ENCODE results near the gene HELQ.
A peak's percentile ranks its signal among the peaks of the same experiment; 100 is the strongest.

HELQ gene

GRCh38 chr4:83371936-83372335 lies 83.7 kb downstream of the HELQ start:
- no peak for DNase-seq (ENCODE audit: low spot score)

GRCh38 chr4:83371235-83371634 lies 84.4 kb downstream of the HELQ start:
- TF ChIP-seq CTCF (IDR thresholded peaks at IDR 0.05; ENCODE audit: poor library complexity, severe bottlenecking), result no peak
- H3K9me3 ChIP-seq (ENCODE audit: severe bottlenecking), result no peaks in the 10 kb centered on the region
- H3K27ac ChIP-seq (ENCODE audit: poor library complexity, severe bottlenecking), result no peak overlapping the region
- DNase-seq (ENCODE audit: low spot score) (no peak), ATAC-seq (ENCODE audit: low read depth) (no peak)
- no peaks in the 10 kb centered on the region for H3K36me3 ChIP-seq (ENCODE audit: low read depth)
- no peaks in the 10 kb centered on the region for H3K4me1 ChIP-seq (ENCODE audit: insufficient read depth, poor library complexity, severe bottlenecking)
- no peak overlapping the region for H3K4me3 ChIP-seq (ENCODE audit: severe bottlenecking)
- no peaks in the 10 kb centered on the region for H3K27me3 ChIP-seq (ENCODE audit: insufficient read depth, poor library complexity, severe bottlenecking)

More at GRCh38 chr4:83371936-83372335, 83.7 kb downstream of the HELQ start:
- Histone ChIP-seq H3K4me3 (ENCODE audit: severe bottlenecking) (no peak overlapping the region), H3K4me1 (ENCODE audit: insufficient read depth, poor library complexity, severe bottlenecking) (no peaks in the 10 kb centered on the region), H3K9me3 (ENCODE audit: severe bottlenecking) (no peaks in the 10 kb centered on the region), H3K36me3 (ENCODE audit: low read depth) (no peaks in the 10 kb centered on the region), H3K27me3 (ENCODE audit: insufficient read depth, poor library complexity, severe bottlenecking) (no peaks in the 10 kb centered on the region), H3K27ac (ENCODE audit: poor library complexity, severe bottlenecking) (no peak overlapping the region)
- no peak for ATAC-seq (ENCODE audit: low read depth)
- TF ChIP-seq CTCF (IDR thresholded peaks at IDR 0.05; ENCODE audit: poor library complexity, severe bottlenecking), result no peak

- Histone ChIP-seq H3K9me3 (ENCODE audit: severe bottlenecking) (no peaks in the 10 kb centered on the region), H3K4me1 (ENCODE audit: insufficient read depth, poor library complexity, severe bottlenecking) (no peaks in the 10 kb centered on the region), H3K27ac (ENCODE audit: poor library complexity, severe bottlenecking) (no peak overlapping the region), H3K27me3 (ENCODE audit: insufficient read depth, poor library complexity, severe bottlenecking) (no peaks in the 10 kb centered on the region), H3K4me3 (ENCODE audit: severe bottlenecking) (no peak overlapping the region), H3K36me3 (ENCODE audit: low read depth) (no peaks in the 10 kb centered on the region)
- no peak; the same call in 2 of the 3 replicates for ATAC-seq (ENCODE audit: low read depth)
- TF ChIP-seq CTCF (IDR thresholded peaks at IDR 0.05; ENCODE audit: poor library complexity, severe bottlenecking), result no peak
- no peak for DNase-seq (ENCODE audit: low spot score)
Measured at GRCh38 chr4:83370640-83370906, 85.0 kb downstream of the HELQ start.

GRCh38 chr4:83369831-83370639 lies 85.6 kb downstream of the HELQ start:
- Histone ChIP-seq H3K27ac (ENCODE audit: poor library complexity, severe bottlenecking) (no peak overlapping the region), H3K27me3 (ENCODE audit: insufficient read depth, poor library complexity, severe bottlenecking) (no peaks in the 10 kb centered on the region), H3K4me3 (ENCODE audit: severe bottlenecking) (no peak overlapping the region), H3K4me1 (ENCODE audit: insufficient read depth, poor library complexity, severe bottlenecking) (no peaks in the 10 kb centered on the region), H3K36me3 (ENCODE audit: low read depth) (no peaks in the 10 kb centered on the region), H3K9me3 (ENCODE audit: severe bottlenecking) (no peaks in the 10 kb centered on the region)
- DNase-seq (ENCODE audit: low spot score), result no peak
- TF ChIP-seq CTCF (IDR thresholded peaks at IDR 0.05; ENCODE audit: poor library complexity, severe bottlenecking), result no peak
- no peak for ATAC-seq (ENCODE audit: low read depth)

GRCh38 chr4:83364312-83364711 lies 91.3 kb downstream of the HELQ start:
- ATAC-seq (ENCODE audit: low read depth) (peak; percentile 49; the same call in 2 of the 3 replicates), DNase-seq (ENCODE audit: low spot score) (no peak)
- Histone ChIP-seq H3K27me3 (ENCODE audit: insufficient read depth, poor library complexity, severe bottlenecking) (no peaks in the 10 kb centered on the region), H3K4me1 (ENCODE audit: insufficient read depth, poor library complexity, severe bottlenecking) (no peaks in the 10 kb centered on the region), H3K27ac (ENCODE audit: poor library complexity, severe bottlenecking) (no peak overlapping the region), H3K36me3 (ENCODE audit: low read depth) (no peaks in the 10 kb centered on the region), H3K4me3 (ENCODE audit: severe bottlenecking) (no peak overlapping the region), H3K9me3 (ENCODE audit: severe bottlenecking) (no peaks in the 10 kb centered on the region)
- TF ChIP-seq CTCF (IDR thresholded peaks at IDR 0.05; ENCODE audit: poor library complexity, severe bottlenecking), result no peak
